HFF-Myc (cell line): ENCODE measurements around the gene TECPR1.

Experiments used
- DNase-seq: peaks from one replicate; pipeline ENCODE4 v3.0.0-alpha.2; 2011; ENCODE audit warnings: low read depth; ENCODE audit errors: extremely low read depth
- H3K4me3 ChIP-seq: replicated peaks from 2 replicates; pipeline ENCODE4 v1.5.1; 2011; ENCODE audit warnings: low read depth, mild to moderate bottlenecking, control low read depth, low read length
- TF ChIP-seq, protein P1 (sequence below): IDR thresholded peaks from 2 replicates; pipeline ENCODE4 v1.5.1; 2012; ENCODE audit warnings: mild to moderate bottlenecking, low read depth, low read length, control low read depth; ENCODE audit errors: missing control alignments

Gene TECPR1, protein sequence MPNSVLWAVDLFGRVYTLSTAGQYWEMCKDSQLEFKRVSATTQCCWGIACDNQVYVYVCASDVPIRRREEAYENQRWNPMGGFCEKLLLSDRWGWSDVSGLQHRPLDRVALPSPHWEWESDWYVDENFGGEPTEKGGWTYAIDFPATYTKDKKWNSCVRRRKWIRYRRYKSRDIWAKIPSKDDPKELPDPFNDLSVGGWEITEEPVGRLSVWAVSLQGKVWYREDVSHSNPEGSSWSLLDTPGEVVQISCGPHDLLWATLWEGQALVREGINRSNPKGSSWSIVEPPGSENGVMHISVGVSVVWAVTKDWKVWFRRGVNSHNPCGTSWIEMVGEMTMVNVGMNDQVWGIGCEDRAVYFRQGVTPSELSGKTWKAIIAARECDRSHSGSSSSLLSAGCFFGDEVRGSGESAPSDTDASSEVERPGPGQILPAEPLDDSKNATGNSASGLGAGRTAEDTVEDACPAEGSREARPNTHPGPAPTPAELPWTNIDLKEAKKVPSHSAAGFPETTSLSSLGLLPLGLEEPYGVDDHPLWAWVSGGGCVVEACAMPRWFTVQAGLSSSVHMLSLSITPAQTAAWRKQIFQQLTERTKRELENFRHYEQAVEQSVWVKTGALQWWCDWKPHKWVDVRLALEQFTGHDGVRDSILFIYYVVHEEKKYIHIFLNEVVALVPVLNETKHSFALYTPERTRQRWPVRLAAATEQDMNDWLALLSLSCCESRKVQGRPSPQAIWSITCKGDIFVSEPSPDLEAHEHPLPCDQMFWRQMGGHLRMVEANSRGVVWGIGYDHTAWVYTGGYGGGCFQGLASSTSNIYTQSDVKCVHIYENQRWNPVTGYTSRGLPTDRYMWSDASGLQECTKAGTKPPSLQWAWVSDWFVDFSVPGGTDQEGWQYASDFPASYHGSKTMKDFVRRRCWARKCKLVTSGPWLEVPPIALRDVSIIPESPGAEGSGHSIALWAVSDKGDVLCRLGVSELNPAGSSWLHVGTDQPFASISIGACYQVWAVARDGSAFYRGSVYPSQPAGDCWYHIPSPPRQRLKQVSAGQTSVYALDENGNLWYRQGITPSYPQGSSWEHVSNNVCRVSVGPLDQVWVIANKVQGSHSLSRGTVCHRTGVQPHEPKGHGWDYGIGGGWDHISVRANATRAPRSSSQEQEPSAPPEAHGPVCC

DNA sequence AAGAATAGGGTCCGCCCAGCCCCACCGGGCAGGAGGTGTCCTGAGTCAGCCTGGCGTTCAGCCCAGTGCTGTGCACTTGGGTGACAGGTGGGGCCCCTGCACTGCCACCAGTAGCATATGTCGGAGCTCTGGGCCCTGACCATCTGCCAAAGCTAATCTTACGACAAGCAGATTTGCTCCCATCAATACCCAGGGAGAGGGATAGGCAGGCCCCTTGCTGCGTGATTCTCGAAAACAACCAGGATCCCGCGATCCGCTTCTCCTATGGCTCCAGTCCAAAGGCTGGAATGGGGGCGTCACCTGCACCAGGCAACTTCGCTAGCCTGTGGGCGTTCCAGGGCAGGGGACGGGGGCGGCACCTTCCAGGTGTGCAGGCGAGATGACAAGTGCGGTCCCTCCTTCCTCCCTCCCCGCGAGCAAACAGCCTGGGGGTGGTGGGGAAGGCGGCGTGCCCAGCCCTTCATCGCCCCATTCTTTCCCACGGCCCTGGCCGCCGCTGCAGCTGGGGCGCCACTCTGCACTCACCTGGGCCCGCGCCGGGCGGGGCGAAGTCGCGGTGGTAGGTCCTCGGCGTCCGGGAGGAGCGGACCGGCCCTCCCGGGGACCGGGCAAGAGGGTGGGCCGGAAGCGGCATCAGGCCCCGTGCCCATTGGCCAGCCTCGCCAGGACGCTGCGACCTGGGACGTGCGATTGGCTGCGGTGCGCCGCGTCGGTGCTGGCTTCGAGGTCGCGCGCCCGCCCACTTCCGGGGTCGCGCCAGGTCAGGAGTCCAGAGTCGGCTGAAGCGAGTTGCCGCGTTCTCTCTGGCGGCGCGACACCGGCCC, at the start of gene TECPR1:
Gene TECPR1 (minus strand): TSS at position 632 of the 824 bp plus-strand sequence. CDS start 6,086 bp downstream, outside the sequence.
- DNase-seq, result peak; percentile 50
- H3K4me3 ChIP-seq, result peak within 1 kb of the TSS; percentile 86
- TF ChIP-seq, protein P1, sequence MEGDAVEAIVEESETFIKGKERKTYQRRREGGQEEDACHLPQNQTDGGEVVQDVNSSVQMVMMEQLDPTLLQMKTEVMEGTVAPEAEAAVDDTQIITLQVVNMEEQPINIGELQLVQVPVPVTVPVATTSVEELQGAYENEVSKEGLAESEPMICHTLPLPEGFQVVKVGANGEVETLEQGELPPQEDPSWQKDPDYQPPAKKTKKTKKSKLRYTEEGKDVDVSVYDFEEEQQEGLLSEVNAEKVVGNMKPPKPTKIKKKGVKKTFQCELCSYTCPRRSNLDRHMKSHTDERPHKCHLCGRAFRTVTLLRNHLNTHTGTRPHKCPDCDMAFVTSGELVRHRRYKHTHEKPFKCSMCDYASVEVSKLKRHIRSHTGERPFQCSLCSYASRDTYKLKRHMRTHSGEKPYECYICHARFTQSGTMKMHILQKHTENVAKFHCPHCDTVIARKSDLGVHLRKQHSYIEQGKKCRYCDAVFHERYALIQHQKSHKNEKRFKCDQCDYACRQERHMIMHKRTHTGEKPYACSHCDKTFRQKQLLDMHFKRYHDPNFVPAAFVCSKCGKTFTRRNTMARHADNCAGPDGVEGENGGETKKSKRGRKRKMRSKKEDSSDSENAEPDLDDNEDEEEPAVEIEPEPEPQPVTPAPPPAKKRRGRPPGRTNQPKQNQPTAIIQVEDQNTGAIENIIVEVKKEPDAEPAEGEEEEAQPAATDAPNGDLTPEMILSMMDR, result no peak

DNA sequence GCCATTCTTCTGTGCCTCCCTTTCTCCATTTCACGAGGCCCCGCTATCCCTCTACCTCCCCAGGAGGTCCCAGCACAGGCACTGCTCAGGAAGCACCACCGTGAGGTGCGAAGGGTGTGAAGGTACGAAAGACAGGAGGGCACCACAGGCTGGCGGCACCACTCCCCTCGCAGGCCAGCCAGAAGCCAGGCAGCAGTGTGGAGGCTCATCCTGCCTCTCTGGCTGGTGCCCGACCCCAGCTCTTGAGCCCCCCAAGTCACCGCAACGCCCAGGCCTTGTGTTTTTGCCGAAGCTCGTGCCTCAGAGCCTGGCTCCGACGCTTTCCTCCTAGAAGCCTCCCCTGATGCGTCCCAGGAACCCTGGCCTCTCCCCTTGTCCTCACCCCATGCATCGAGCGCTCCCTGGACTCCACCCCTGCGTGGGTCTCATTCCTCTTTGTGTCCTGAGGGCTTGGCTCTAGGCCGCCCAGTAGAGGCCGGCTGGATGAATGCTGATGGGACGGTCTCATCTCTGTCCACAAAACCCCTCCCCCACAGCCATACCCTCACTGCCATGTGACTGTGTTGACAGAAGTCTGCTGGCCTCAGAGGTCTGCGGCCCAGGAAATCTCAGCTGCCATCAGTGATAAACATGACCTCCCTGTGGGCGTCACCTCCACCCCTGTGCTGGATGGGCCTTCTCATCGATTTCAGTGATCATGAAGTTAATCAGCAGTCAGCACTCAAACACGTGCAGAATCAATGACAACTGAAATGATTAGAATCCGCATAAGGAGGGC, 48.8 kb upstream of the TECPR1 start:
- no peak overlapping the region for H3K4me3 ChIP-seq
- TF ChIP-seq, protein P1, result no peak
- DNase-seq, result no peak

DNA sequence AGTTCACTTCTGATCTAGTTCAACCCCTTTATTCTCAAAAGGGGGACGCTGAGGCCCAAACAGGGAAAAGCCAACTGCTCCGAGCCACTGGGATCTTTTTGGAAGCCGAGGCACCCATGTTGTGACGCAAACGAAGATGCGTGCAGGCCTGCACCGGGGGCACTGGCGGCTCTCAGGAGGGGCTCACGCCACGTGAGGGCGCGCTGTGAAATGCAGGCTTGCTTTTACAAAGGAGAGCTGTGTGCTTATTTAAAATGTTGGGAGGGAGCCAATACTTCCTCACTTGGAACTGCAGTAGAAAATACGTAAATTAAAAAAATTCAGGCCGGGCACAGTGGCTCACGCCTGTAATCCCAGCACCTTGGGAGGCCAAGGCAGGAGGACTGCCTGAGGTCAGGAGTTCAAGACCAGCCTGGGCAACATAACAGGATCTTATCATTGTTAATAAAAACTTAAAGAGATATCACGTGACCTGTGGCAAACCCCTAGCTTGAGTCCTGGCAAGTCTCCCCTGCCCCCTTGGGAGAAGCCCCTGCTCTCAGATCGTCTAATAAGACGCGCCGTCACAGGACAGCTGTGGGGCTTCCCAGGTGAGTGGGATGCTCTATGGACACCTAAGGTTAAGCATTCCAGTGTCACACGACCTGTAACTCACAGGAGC, 45.7 kb upstream of the TECPR1 start:
- TF ChIP-seq, protein P1, result no peak
- no peak for DNase-seq
- H3K4me3 ChIP-seq, result no peak overlapping the region

DNA sequence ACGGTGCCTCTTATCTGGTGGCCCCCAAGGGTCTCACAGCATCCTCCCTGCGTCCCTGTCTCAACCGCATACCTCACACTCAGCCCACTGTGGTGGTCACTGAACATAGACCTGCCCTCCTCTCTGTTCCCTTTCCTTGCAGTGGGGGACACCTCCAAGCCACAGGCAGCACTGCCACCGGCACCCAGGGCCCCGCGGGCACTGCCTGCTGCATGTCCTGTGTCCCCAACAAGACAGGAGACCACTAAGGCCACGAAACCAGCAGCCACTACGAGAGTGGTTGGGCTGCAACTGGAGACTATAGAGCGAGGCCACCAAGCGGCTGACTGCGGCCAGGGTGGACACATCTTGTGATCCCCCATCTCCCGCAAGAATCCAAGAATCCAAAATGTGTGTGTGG, 44.8 kb upstream of the TECPR1 start:
- TF ChIP-seq, protein P1, result no peak
- H3K4me3 ChIP-seq, result no peak overlapping the region
- no peak for DNase-seq

DNA sequence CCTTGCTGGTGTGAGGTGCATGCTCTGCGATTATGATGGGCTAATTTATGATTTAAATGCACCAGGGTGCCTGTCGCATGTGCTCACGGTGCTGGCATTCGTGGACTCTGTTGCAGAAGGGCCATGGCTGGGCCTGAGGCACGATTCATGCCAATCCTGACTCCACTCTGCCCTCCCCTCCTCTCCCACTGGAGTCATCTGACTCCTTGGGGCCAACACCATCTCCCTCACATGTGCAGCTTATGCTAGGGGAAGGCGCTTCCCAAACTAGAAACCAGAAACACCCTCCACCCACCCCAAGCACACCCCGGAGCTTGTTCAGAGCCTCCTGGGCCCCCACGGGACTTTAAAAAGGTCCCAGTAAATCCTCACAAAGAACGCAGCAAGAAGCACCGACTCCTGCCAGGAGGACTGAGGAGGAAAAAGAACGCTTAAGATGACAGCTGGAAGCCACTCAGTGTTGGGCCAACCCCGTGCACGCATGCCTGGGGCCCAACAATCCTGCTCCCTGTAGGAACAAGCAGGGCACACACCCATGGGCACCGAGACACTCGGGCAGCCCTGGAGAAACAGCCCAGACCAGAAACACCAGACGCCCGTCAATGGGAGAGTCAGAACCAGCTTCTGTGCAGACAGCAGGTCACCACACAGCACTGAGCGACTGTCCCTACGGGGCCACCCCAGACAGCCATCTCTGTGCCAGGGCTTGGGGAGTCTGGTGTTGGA, 43.6 kb upstream of the TECPR1 start:
- H3K4me3 ChIP-seq, result no peak overlapping the region
- TF ChIP-seq, protein P1, result no peak
- no peak for DNase-seq
